ENCODE data around the gene FGFR2. TPM values are rescaled to one million over a fixed set of nuclear protein-coding genes. Genes with fewer than 3 reads are reported as not detected.

Gene FGFR2
- total and polyA plus RNA-seq, 2 experiments from 2014 or later: 41.3 to 90.4 TPM

DNA sequence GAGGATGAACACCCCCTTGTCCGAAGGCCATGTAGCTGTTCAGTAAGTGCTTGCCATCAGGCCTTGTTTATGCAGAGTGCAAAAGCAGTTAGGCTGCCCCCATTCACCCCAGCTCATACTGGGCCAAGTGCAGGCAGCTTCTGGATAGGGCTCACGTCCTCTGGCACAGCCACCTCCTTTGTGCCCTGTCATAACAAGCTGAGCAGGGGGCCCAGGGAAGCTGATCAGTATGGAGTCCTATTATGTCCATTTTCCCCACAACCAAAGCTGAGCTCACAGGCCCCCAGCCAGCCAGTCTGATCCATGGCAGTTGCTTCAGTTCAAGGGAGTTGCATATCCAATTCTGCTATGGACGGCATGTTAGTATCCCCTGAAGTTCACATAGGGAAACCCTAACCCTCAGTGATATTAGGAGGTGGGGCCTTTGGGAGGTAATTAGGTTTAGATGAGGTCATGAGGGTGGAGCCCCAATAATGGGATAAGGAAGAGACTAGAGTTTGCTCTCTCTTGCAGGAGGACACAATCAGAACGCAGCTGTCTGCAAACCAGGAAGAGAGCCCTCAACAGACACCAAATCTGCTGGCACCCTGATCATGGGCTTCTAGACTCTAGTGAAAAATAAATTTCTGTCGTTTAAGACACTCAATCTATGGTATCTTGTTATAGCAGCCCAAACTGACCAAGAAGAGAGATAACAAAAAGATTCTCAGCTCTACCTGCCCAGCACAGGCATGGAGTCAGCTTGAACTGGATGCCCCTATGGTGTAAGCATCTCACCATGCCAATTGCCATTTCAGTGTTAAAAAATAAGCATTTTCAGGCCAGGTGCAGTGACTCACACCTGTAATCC is 155.9 kb downstream of the FGFR2 start:
- TF ChIP-seq EZH2 (IDR thresholded peaks at IDR 0.05; ENCODE audit: borderline replicate concordance) (no peak), EZH2phosphoT487 (IDR thresholded peaks at IDR 0.05; ENCODE audit: low read depth, severe bottlenecking, unreplicated experiment) (no peak)
- TF ChIP-seq, protein P1, sequence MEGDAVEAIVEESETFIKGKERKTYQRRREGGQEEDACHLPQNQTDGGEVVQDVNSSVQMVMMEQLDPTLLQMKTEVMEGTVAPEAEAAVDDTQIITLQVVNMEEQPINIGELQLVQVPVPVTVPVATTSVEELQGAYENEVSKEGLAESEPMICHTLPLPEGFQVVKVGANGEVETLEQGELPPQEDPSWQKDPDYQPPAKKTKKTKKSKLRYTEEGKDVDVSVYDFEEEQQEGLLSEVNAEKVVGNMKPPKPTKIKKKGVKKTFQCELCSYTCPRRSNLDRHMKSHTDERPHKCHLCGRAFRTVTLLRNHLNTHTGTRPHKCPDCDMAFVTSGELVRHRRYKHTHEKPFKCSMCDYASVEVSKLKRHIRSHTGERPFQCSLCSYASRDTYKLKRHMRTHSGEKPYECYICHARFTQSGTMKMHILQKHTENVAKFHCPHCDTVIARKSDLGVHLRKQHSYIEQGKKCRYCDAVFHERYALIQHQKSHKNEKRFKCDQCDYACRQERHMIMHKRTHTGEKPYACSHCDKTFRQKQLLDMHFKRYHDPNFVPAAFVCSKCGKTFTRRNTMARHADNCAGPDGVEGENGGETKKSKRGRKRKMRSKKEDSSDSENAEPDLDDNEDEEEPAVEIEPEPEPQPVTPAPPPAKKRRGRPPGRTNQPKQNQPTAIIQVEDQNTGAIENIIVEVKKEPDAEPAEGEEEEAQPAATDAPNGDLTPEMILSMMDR (IDR thresholded peaks at IDR 0.05; ENCODE audit: poor library complexity): no peak
- no peak overlapping the region for H2AFZ ChIP-seq
- no peaks in the 10 kb centered on the region for H3K9me3 ChIP-seq (ENCODE audit: low read depth)
- no peak overlapping the region for H3K4me3 ChIP-seq
- no peak overlapping the region for H3K4me2 ChIP-seq
- H3K27me3 ChIP-seq: no peaks in the 10 kb centered on the region
- WGBS (ENCODE audit: low lambda C conversion rate, missing lambda C conversion rate): 82% methylated on average over 5 of the region's 5 CpGs
- no peak overlapping the region for H3K27ac ChIP-seq
- no peaks in the 10 kb centered on the region for H3K36me3 ChIP-seq (replicated peaks; ENCODE audit: insufficient read depth, low read depth)
- no peaks in the 10 kb centered on the region for H4K20me1 ChIP-seq (ENCODE audit: insufficient read depth, poor library complexity, severe bottlenecking)
- no peak for DNase-seq (ENCODE audit: low spot score)
- H3K4me1 ChIP-seq (ENCODE audit: insufficient read depth): peaks cover 13% of the 10 kb centered on the region
- no peaks in the 10 kb centered on the region for H3K9me2 ChIP-seq (replicated peaks; ENCODE audit: insufficient read depth)
- no peaks in the 10 kb centered on the region for H3K79me2 ChIP-seq

GRCh38 chr10:121440461-121440860 is 157.8 kb downstream of the FGFR2 start:
- Histone ChIP-seq H3K9me2 (replicated peaks; ENCODE audit: insufficient read depth) (no peaks in the 10 kb centered on the region), H3K79me2 (no peaks in the 10 kb centered on the region), H3K9me3 (ENCODE audit: low read depth) (no peaks in the 10 kb centered on the region), H3K4me1 (ENCODE audit: insufficient read depth) (peaks cover 30% of the 10 kb centered on the region), H2AFZ (no peak overlapping the region), H4K20me1 (ENCODE audit: insufficient read depth, poor library complexity, severe bottlenecking) (no peaks in the 10 kb centered on the region), H3K27ac (no peak overlapping the region), H3K4me2 (no peak overlapping the region), H3K27me3 (no peaks in the 10 kb centered on the region), H3K36me3 (replicated peaks; ENCODE audit: insufficient read depth, low read depth) (no peaks in the 10 kb centered on the region), H3K4me3 (no peak overlapping the region)
- no peak for DNase-seq (ENCODE audit: low spot score)
- 100% methylated on average over 2 of the region's 2 CpGs for WGBS (ENCODE audit: low lambda C conversion rate, missing lambda C conversion rate)
- TF ChIP-seq, protein P1 (IDR thresholded peaks at IDR 0.05; ENCODE audit: poor library complexity): no peak
- TF ChIP-seq EZH2 (IDR thresholded peaks at IDR 0.05; ENCODE audit: borderline replicate concordance): no peak
- no peak for TF ChIP-seq EZH2phosphoT487 (IDR thresholded peaks at IDR 0.05; ENCODE audit: low read depth, severe bottlenecking, unreplicated experiment)

DNA sequence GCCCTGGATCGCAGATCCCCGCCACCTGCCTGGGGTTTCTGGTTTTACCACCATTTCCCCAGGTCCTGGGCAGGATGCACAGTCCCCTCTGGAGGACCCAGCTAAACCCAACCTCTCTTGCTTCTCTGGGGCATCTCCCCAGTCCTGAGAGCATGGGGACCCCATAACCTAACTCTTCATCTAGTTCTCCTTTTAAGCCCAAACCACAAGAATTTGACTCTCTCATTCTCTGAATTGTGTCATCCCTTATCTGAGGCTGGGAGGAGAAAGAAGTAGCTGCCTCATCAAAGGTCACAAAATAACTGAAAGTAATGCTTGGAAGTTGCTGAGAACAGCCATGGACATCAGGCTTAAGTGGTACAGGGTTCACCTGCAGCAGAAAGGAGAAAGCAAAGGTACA is 159.9 kb downstream of the FGFR2 start:
- H3K4me1 ChIP-seq (ENCODE audit: insufficient read depth): peaks cover 30% of the 10 kb centered on the region
- TF ChIP-seq, protein P1 (IDR thresholded peaks at IDR 0.05; ENCODE audit: poor library complexity): no peak
- no peak for TF ChIP-seq EZH2phosphoT487 (IDR thresholded peaks at IDR 0.05; ENCODE audit: low read depth, severe bottlenecking, unreplicated experiment)
- TF ChIP-seq EZH2 (IDR thresholded peaks at IDR 0.05; ENCODE audit: borderline replicate concordance): no peak

More for the DNA sequence above, 159.9 kb downstream of the FGFR2 start:
- no peak overlapping the region for H2AFZ ChIP-seq
- no peak overlapping the region for H3K4me2 ChIP-seq
- no peak for DNase-seq (ENCODE audit: low spot score)
- H4K20me1 ChIP-seq (ENCODE audit: insufficient read depth, poor library complexity, severe bottlenecking): no peaks in the 10 kb centered on the region
- no peaks in the 10 kb centered on the region for H3K9me2 ChIP-seq (replicated peaks; ENCODE audit: insufficient read depth)
- no peaks in the 10 kb centered on the region for H3K79me2 ChIP-seq
- no peak overlapping the region for H3K4me3 ChIP-seq
- no peaks in the 10 kb centered on the region for H3K36me3 ChIP-seq (replicated peaks; ENCODE audit: insufficient read depth, low read depth)
- H3K27me3 ChIP-seq: no peaks in the 10 kb centered on the region
- 100% methylated on average over 2 of the region's 2 CpGs for WGBS (ENCODE audit: low lambda C conversion rate, missing lambda C conversion rate)
- no peak overlapping the region for H3K27ac ChIP-seq
- H3K9me3 ChIP-seq (ENCODE audit: low read depth): no peaks in the 10 kb centered on the region
